GM19324 (cell line): Measurements from ENCODE around the gene TJAP1.
"Not testable (repeated sequence)": the region's sequence is repeated elsewhere in the genome, so short reads cannot be mapped to it uniquely, and the experiment has no call there.

Experiments
- ATAC-seq: cut with Tn5 transposase; IDR thresholded peaks from one replicate; pipeline ENCODE4 v1.9.1; 2021; ENCODE audit warnings: mild to moderate bottlenecking, moderate library complexity; ENCODE audit not compliant: unreplicated experiment, low FRiP score

The TJAP1 gene

DNA sequence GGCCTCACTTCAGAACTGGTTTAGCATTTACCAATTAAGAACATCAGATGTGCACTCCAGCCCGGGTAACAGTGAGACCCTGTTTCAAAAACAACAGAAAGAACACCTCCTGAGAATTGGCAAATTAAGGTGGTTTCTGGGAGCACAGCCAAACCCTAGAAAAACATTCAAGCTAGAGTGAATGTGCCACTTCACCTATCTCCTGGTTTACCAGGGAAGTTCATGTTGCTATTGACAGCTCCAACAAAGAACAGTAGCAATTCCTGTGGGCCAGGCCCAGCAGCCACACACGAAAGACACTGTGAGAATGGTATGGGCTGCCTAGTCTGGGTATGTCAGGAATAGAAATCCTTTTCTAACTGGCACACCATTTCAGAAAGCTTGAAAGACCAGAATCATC lies 44.5 kb downstream of the TJAP1 start:
- no peak for ATAC-seq

DNA sequence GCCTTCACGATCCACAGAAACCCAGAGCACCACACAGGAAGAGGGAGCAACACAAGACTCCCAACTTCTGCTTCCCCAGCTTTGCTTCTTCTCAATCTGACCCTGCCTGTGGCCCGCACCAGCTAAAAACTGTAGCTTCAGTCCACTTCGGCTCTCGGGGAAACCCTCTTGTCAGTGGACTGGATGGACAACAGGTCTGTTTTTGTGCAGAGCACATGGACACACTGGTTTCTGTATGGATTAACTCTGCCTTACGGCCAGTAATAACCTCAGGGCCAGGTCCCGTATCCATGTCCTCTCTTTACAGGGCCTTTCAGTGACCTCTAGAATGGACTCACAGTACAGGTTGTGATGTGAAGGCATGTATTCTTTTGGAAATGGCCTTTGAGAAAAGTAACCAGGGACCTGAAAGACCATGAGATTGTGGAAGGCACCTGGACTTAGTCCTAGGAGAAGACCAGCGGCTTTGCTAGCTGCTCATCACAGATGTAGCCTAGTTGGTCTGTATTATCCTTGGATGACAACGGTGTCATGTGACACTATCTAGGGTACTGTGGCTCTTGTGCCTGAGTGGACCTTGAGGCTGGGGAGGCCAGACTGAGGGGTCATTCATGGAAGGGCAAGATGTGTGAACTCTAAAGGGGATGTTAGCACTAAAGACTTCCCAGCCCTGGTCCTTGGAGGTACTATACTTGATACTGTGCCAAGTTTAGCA lies 45.3 kb downstream of the TJAP1 start:
- no peak for ATAC-seq

DNA sequence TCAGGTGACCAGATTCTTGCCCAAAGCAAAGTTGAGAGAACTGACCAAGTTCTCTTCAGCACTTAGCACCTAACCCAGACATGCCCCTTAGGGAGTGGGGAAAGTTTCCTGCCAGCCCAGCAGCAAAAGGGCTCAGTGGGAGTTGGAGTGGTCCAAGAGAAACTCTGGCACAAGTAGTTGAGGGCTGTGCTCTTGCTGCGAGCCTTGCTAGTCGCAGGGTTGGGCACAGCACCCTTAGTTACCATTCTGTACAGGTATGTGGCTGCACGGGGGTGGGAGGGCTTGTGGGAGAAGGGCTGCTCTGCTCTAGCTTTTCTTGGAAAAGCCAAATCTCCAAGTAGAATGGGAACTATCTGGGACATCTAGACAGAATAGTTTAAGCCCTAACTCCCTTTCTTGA lies 45.9 kb downstream of the TJAP1 start:
- no peak for ATAC-seq

DNA sequence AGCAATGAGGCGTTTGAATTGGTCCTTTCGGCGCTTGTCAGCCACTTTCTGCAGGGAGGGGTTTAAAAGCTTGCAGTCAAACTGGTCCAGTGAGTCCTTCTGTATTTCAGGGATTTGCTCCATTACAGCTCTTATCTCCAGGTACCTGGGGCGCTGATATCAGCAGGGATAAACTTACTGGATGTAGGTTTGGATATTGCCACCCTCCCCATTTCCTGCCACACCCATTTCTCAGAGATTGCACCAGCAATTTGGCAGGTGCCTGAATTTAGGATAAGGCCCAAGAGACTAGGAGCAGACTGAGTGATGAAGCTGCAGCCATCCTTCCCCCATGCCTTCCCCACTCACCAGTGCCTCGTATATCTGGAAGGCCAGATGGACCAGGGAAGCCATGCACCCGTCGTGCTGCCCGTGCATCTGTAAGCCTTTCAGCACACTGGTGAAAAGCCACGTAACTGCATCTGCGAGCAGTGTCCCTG lies 47.2 kb downstream of the TJAP1 start:
- ATAC-seq, result no peak

DNA sequence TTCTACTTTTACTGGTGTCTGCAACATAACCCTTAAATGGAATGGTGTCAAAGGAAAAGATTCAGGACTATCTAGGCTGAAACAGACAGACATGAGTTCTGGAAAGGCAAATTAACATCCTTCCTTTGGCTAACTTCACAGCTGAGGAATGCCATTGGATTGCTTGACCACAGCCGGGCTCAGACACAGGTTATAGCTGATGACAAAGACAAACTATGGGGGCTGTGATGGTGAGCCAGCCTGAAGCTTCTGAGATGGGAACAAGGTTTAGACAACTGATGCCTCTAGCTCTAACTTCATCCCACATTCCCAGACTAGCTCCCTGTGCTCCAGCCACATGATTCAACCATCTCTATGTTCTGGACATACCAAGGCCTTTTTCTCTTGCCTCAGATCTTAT lies 54.8 kb downstream of the TJAP1 start:
- no peak for ATAC-seq

DNA sequence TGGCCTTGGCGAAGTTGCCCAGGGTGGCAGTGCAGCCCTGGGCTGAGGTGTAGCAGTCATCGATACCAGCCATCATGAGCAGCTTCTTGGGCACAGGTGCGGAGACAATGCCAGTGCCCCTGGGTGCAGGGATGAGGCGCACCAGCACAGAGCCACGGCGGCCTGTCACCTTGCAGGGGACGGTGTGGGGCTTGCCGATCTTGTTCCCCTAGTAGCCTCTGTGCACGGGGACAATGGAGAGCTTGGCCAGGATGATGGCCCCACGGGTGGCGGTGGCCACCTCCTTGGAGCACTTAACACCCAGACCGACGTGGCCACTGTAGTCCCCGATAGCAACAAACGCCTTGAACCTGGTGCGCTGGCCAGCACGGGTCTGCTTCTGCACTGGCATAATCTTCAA lies 61.6 kb downstream of the TJAP1 start:
- ATAC-seq, result not testable (repeated sequence)

DNA sequence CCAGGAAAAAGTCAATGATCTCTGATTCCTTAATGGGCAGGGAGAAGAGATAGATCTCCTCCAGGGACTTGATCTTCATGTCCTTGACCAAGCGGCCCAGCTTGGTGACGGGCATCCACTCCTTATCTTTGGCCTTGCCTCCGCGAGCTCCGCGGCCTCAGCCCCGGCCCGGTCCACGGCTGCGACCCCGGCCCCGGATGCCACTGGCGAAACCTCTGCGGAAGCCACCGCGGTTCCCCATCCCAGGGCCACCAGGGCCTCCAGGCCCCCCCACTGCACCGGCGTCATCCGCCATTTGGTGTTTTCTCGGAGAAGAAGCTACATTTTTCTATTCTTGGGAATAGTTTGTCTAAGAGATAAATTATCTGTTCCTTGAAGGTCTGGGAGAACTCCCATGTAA lies 62.0 kb downstream of the TJAP1 start:
- ATAC-seq, result not testable (repeated sequence)

DNA sequence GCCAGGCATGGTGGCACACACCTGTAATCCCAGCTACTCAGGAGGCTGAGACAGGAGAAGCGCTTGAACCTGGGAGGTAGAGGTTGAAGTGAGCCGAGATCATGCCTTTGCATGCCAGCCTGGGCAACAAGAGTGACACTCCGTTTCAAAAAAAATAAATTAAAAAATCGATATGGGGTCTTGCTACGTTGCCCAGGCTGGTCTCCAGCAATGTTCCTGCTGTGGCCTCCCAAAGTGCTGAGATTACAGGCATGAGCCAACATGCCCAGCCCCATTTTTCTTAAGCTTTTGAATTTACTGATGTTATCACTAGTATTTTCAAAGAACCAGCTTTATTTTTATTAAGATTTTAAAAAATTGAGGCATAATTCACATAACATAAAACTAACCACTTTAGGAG lies 63.1 kb downstream of the TJAP1 start:
- no peak for ATAC-seq

DNA sequence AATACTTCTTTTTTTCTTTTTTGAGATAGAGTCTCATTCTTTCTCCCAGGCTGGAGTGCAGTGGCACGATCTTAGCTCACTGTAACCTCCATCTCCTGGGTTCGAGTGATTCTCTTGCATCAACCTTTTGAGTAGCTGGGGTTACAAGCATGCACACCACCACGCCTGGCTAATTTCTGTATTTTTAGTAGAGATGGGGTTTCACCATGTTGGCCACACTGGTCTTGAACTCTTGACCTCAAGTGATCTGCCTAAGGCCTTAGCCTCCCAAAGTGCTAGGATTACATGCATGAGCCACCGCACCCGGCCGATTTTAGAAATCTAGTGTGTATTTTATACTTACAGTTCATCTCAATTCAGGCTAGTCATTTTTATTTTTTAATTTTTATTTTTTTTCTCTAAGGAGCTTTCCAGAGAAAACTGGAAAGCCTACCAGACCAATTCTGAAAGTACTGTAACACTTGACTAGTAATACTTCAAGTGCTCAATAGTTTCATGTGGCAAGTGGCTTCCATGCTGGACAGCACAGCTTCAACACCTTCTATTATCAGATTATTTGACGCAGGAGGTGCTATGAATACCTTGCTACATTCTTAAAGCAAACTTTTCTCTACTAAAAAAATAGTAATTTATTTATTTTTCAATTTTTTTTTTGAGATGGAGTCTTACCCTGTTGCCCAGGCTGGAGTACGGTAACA lies 64.6 kb downstream of the TJAP1 start:
- no peak for ATAC-seq

DNA sequence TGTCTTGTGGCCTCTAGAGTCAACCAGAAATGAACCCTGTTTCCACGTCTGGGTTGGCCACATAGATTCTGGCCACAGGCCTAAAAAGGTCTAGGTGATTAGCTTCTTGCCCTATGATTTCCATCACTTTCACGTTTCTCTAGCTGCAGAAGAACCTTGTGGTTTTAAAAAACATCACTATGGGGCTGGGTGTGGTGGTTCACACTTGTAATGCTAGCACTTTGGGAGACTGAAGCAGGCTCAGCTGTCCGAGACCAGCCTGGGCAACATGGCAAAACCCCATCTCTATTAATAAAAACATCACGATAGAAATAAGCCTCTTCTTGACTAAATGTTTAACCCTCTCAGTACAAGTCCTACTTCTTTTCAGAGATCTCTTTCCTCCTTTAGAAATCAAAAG lies 67.1 kb downstream of the TJAP1 start:
- ATAC-seq, result no peak

DNA sequence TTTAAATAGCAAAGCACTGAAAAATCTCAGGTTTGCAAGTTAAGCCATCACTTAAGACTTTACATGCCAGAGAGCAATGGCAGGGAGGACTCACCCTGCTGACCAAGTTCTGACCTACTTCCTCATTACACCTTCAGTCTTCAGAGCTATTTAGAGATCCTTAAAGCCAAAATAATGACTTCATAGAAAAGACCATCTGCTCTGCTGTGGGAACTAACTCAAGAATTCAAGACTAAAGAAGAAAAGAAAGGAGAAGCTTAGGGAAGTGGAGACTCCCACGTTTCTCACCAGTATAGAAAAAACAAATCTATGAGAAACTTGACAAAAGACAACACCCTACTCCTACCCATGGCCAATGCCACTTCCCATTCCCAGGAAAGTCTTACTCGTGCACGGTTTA lies 69.9 kb downstream of the TJAP1 start:
- no peak for ATAC-seq
